Breast epithelium (tissue), 3 donors: Measurements from ENCODE around the gene ASB3.

ENCODE experiments used
- CTCF ChIP-seq, 3 donors: fragments of 450-650 bp; IDR thresholded peaks; one replicate each; pipeline ENCODE4 v1.5.1; 2016 to 2017; ENCODE audit warnings: antibody characterized with exemption in 3 of 3, mild to moderate bottlenecking in 3 of 3, moderate library complexity in 3 of 3
- POLR2A ChIP-seq: fragments of 450-650 bp; IDR thresholded peaks from one replicate; pipeline ENCODE4 v1.6.1; 2016; ENCODE audit warnings: antibody characterized with exemption, mild to moderate bottlenecking, moderate library complexity
- POLR2AphosphoS5 ChIP-seq, 3 donors: sonication (generic); formaldehyde crosslinking; IDR thresholded peaks; one replicate each; pipeline ENCODE4 v1.6.1; 2017; ENCODE audit warnings: antibody characterized with exemption in 3 of 3

GRCh38 chr2:53697686-53698085 lies 89.1 kb downstream of the ASB3 start:
- TF ChIP-seq CTCF (IDR thresholded peaks at IDR 0.05) (no peak), POLR2A (no peak), POLR2AphosphoS5 (IDR thresholded peaks at IDR 0.05) (no peak)
